ENCODE measurements around the gene ZNF277.
"Not testable (repeated sequence)": the region's sequence is repeated elsewhere in the genome, so short reads cannot be mapped to it uniquely, and the experiment has no call there.

The ZNF277 gene

DNA sequence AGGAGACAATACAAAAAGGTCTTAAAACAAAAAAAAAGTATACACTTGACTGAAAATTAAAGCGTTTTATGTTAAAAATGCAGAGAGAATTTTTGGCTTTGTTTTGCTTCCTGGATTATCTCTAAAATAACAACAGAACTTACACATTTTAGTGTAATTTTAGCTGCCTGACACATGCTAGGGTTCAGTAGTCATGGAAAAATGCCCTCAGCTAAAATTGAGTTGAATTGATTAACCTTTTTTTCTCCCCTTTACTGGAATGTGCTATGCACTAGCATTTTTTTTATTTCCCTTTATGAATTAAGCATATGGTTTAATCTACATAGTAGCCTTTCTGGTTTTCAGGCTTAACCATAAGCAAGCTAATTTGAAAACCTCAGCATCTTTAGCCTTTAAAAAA lies 89.9 kb downstream of the ZNF277 start:
- no peak for DNase-seq (ENCODE audit: low spot score)

DNA sequence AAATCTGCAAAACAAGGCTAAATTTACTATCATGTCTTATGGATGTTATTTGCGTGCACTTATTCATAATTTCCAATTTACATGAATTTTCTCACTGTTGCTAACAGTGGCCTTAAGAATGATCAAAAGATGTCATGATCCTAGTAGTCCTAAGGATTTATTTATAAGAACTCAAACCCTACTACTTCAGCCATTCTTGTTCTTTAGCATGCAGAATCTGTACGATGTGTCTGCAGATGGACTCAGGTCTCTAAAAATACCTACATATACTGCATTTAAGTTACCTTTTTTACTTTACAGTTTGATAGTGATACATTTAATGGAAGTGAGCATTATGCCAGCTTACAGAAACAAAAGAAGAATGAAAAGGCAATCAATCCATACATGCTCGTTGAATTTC lies 91.2 kb downstream of the ZNF277 start:
- no peak for DNase-seq (ENCODE audit: low spot score)

DNA sequence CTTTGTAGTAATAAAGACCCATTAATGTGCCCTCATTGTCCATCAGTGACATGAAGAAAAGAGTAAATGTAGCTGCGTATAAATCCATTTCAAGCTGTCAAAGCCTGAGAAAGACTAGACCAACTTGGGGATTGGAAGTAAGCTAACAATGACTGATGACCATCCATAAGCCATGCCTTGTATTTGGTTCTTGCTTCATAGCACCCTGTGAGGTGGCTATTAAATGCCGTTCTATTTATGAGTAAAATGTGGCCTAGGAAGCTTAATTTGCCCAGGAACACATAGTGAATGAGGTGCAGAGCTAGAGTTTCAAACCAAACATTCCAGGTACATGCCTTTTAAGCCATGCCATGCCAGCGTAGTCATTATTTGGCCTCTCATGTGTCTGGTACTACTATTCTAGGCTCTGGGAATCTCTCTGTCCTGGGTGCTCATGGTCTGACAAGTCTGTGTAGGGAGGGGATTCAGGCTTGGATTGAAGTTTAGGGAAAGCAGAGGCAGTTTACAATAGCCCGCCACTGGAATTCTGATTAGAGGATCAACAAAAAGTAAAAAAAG lies 92.1 kb downstream of the ZNF277 start:
- DNase-seq (ENCODE audit: low spot score), result no peak

DNA sequence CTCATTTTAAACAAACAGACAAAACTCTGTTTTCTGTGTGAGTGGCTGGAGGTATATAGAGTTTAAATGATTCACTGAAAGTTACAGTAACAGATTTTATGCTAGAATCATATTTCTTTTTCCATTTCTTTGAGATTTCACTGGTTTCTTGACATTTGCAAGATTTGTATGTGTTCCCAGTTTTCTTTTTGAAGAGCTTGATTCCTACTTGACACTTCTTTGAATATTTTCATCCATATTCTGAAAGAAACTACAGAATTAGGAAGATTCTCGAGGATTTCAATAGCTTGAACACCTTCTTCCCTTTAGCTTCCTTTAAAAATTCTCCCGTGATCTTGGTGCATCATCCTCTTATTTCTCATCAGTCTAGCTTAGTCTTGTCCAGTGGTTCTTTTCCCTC lies 93.6 kb downstream of the ZNF277 start:
- no peak for DNase-seq (ENCODE audit: low spot score)

DNA sequence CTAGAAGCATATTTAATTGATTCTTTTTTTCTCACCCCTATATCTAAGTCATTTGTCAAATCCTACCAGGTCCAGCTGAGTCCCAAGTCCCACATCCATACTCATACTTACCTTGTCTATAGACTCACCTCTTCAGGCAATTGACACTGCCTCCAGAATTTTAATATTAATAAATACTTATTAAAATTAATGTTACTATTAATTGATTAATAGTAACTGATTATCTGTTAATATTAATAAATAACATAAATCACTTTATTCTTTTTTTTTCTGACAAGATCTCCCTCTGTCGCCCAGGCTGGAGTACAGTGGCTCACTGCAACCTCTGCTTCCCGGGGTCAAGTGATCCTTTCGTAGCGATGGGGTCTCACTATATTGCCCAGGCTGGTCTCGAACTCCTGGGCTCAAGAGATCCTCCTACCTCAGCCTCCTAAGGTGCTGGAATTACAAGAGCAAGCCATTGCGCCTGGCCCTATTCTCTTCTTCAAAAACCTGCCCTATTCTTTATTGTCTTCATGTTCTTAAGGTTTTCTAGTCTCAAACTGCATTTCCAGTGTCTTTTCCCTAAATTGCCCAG lies 94.4 kb downstream of the ZNF277 start:
- DNase-seq (ENCODE audit: low spot score), result no peak

DNA sequence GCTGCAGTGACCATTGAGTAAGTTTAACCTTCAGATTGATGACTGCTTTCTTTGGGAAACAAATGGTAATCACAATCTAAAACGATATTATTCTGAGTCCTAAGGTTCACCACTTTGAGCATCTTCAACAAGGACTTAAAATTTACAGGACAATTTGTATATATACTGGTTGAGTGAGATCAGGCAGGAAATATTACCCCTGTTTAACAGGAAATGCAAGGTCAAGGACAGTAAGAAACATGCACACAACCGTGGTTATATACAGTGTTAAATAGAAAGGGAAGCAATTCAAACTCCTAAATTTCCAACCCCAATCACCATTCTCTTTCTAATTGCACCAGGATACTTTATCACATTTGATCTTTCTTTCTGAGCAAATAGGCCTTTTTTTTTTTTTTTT lies 96.1 kb downstream of the ZNF277 start:
- DNase-seq (ENCODE audit: low spot score), result no peak

DNA sequence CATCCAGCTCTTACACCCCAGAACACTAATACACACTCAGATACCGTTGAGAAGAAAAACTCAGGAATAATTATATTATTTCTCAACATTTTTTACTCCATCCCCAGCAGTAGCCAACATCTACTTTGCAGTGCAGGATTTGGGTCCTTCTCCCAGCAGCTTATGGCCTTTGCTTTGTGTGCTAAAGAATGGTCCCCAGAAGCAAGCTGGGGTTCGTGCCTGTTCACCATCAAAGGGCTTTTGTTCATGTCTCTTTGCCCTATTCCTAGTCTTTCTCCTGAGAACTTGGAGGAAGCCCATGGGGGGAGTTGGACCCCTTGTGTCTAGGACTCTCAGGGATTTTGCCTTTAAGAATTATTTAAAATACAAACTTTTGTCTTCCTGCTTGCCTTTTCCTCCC lies 100.4 kb downstream of the ZNF277 start:
- no peak for DNase-seq (ENCODE audit: low spot score)

DNA sequence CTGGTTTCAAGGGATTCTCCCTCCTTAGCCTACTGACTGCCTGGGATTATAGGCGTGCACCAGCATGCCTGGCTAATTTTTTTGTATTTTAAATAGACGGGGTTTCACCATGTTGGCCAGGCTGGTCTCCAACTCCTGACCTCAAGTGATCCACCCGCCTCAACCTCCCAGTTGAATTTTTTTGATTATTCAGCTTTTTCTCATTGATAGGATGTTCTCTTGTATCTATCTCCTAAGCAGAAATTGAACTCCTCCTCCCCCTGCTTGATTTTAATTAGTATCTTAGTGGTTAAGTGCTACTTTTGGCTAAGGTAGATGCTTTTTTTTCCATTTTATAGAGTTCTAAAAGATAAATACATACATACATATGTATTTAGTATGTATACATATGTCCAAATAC lies 101.0 kb downstream of the ZNF277 start:
- no peak for DNase-seq (ENCODE audit: low spot score)

DNA sequence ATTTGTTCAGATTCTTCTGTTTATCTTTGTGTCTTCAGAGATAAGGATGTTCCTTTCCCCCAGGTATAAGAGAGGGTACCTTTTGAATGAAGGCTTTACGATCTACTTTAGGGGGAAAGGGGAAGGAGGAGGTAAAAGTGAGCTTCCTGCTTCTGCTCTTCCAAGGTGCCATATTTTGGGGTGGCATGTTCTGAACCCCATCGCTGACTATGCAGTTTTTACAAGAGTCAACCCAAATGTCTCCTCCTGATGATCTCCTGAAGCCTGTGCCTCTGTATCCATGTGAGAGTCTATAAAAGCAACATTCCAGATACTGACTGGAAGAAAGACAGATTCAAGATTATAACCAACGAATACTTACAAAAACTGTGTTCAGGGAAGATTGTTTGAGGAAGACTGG lies 102.5 kb downstream of the ZNF277 start:
- DNase-seq (ENCODE audit: low spot score), result no peak

DNA sequence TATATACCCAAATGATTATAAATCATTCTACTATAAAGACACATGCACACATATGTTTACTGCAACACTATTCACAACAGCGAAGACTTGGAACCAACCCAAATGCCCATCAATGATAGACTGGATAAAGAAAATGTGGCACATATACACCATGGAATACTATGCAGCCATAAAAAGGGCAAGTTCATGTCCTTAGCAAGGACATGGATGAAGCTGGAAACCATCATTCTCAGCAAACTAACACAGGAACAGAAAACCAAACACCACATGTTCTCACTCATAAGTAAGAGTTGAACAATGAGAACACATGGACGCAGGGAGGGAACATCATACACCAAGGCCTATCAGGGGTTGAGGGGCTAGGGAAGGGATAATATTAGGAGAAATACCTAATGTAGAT lies 110.3 kb downstream of the ZNF277 start:
- not testable (repeated sequence) for DNase-seq (ENCODE audit: low spot score)

DNA sequence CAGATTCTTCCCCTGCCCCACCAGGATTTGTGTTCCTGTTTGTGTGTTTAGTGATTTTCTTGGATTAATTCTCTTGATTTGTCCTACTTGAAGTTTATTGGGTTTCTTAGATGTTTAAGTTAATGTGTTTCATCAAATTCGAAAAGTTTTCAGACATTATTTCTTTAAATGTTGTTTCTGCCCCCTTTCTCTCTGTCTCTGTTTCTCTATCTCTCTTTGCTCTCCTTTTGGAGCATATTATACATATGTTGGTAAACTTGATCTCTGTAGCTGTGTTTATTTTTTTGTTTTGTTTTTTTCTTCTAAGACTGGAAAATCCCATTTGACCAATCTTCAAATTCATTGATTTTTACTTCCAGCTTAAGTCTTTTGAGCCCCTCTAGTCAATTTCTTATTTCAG lies 115.6 kb downstream of the ZNF277 start:
- no peak for DNase-seq (ENCODE audit: low spot score)

DNA sequence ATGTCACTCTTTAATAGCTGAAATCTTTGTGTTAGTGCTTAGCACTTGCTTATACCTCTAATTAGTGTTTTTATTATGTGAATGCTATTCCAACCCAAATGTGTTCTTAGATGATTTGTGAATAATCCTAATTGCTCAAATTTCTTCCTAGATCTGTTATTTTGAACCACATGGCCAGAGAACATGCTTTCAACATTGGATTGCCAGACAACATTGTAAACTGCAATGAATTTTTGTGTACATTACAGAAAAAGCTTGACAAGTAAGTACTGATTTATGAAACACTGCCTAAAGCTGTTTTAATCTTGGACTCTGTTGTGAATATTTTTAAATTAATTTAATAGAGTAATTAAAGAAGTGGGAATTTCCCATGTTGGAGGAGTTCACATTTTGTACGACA lies 121.1 kb downstream of the ZNF277 start:
- no peak for DNase-seq (ENCODE audit: low spot score)

DNA sequence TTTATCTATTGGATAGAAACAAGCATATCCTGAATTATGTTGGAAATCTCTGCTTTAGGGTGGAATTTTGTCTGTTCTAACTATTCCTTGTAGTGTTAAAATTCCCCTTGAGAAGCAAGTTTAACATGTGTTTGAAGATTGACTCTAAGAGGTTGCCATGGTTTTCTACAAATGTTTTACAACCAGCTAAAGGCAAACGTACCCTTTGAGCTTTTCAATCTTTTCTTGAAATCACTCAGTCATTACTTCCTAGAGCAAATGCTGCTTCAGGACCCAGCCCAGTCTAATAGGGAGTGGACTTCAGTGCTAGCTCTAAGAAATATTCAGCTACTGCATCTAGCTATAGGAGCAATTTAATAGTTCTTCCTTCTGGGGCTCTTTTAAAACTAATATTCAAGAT lies 125.0 kb downstream of the ZNF277 start:
- no peak for DNase-seq (ENCODE audit: low spot score)

DNA sequence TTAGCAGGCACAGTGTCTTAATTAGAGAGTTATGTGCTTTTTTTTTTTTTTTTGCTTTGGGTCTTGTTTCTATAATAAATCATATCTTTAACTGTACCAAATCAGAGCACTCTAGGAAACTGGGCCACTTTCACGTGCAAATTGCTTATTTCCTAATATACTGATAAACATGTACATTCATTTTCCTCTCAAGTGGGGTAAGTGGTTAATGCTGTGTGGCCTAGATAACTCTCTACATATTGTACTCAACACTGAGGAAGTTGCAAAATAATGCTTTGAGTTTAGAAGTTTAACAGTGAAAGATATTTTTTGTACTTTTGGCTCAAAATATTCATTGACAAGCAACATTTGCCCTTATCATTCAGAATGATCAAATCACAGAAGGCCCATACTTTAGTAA lies 127.9 kb downstream of the ZNF277 start:
- no peak for DNase-seq (ENCODE audit: low spot score)

DNA sequence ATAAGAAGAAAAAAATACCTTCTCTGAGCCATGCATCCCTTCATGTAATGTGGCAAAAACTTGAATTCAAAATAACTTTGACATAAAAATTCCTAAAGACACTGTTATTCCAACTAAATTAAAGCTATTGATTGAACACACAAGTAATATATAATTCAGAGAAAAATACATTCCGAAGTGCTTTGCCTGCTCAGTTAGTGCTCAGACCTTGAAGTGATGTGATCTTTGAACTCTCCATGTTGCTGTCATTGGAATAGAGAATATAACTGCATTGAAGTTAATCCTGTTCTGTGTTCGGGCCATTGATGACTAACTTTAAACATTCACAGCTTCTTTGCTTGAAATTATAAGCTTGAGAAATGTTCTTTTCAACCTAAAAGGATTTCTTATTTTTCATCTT lies 129.8 kb downstream of the ZNF277 start:
- no peak for DNase-seq (ENCODE audit: low spot score)

DNA sequence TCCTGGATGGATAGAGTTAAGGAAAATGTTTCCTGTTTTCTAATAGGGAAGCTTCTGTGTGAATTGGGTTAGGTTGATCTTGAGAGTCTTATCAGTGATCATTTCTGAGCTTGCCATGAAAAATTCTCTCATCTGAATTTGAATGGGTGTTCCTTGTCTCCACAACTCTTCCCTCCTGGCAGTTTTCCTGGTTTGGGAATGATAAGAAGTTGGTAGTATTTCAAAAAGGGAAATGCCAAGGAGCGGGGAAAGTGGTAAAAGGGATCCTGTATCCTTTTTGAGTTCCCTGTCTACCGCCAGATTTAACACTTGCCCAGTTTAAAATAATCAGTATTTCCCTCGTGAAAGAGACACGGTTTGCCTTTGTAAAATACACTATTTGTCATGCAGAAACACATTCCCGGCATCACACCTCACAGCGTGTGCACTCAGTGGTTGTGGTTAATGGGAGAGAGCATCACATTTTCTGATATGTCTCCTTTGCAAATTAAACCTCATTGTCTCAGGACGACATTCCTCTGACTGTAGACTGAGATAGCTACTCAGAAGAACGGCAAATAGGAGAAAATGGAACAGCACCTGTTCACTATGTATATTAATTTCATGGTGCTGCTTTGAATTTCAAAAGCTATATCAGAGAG lies 130.6 kb downstream of the ZNF277 start:
- no peak for DNase-seq (ENCODE audit: low spot score)

DNA sequence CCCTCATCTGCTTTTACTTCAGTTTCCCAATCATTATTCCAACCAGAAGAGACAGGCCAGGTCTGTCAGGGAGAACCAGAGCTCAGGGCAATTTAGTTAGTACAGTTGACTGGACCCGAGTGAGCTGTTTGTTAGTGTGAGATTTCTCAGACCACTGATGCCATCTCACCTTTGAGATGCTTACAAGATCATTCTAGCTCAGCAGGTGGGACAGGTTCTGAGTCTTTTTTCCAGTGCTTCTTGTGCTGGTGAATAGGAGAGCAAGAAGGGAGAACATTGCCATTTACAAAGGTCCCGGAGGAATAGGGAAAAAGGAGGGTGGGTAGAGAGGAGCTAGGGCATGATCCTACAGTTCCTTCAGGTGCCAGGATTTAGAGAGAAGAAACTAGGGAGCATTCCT lies 131.4 kb downstream of the ZNF277 start:
- no peak for DNase-seq (ENCODE audit: low spot score)

DNA sequence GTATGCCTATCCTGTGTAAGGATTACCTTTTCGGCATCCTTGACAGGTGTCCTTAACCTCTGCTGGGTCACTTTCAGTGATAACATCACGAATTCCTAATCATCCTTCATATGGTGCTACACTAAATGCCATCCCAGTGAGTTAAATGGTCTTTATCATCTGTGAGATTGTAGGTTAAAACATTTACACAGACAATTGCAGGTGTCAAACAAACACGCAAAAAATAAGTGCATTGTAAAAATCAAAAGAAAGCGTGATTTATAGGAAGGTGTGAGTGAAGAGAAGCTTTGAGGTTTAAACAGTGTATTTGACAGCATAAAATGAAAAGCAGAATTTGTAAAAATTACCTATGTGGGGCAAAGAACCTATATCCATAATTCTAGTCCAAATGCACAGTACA lies 132.3 kb downstream of the ZNF277 start:
- DNase-seq (ENCODE audit: low spot score), result no peak

DNA sequence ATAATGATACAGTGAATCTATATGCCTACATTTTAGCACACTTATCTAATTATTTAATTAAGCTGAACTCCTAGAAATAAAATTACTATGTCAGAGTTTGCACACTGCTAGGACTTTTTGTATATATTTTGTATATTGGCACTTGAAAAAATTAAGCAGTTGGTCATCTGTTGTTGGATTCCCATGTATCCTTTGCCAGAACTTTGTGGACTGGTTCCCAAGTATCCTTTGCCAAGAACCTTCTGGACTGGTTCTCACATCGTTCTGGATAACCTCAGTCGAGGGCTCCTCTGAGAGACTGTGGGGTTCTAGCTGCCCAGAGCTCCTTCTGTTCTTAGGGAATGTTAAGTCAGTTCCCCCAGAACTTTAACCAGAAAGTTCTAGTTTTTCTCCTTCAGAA lies 135.0 kb downstream of the ZNF277 start:
- DNase-seq (ENCODE audit: low spot score), result no peak

DNA sequence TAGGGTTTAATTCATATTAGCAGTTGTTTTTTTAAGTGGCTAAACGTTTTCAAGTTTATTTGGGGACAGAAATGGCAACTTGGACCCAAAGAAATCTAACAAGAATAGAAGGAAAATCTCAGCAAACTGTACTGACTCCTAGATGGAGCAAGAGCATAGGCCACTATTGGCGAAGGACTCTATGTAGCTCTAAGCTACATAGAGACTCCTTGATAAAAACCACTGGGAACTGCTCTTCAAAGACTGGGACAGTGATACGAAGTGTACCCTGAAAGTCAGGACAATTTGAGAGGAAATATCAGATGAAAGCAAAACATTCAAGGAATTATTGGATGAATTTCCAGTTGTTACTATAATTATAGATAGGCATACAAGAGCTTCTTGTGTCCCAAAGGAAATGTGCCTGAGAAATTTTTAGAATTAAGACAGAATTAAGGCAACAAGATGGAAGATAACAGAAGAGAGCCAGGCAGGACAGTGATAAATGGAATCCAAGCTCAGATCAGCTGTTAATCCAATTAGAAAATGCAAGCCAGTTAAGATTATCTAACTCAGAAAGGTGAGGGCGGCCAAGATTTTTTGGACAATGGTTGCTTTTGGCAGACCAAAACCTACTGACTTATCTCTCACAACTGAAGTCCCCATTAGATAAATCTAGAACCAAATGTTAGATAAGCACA lies 140.0 kb downstream of the ZNF277 start:
- no peak for DNase-seq (ENCODE audit: low spot score)

DNA sequence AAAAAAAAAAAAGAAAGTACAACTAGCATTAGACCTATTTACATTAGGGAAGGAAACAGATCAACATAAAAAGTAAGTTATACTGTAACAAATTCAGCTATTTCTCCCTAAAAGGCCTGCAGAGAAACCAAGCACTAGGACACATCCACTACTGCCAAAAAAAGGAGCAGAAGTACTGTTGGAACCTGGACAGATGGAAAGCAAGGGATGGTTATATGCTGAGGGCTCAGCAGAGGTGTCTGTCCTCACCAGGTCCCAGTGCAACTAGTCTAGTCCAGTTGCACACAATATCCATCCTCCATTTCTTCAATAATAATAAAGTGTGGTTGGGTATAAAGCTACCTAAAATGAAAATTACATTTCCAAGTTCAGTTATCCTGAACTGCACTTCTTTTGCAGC lies 140.6 kb downstream of the ZNF277 start:
- DNase-seq (ENCODE audit: low spot score), result no peak

DNA sequence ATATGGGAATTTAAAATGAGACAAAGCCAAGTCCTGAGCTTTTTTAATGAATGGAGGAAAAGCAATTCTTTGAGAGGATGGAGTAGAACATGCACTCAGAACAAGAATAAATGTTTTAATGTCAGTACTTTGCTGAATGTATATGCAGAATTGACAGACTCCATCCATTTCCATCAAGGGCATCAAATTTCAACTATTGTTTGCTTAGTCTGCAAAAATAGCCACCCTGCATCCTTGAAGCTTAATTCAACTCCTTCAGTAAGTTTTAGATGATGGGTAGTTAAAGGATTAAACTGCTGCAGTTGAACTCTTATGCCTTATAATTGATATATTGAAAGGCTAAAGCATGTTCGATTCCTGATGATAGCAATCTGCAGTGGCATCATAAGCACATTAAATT lies 144.1 kb downstream of the ZNF277 start:
- no peak for DNase-seq (ENCODE audit: low spot score)

DNA sequence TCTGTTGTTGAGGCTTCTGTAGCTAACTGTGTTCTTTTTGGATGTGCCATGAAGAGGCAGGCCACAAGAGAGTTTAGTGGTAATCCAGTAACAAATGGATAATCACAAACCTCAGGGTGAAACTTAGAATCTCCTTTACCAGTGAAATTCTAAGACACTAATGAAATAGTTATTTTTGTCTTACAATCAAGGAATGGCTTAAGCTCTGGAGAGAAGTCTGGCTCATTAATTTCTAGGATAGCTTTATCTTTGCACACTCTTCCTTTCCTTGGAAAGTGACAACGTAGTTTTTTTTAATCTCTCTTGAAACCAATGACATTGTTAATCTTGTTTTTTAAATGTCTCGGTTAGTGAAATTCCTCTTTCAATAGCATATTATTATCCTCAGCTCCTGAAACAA lies 150.1 kb downstream of the ZNF277 start:
- DNase-seq (ENCODE audit: low spot score), result no peak

DNA sequence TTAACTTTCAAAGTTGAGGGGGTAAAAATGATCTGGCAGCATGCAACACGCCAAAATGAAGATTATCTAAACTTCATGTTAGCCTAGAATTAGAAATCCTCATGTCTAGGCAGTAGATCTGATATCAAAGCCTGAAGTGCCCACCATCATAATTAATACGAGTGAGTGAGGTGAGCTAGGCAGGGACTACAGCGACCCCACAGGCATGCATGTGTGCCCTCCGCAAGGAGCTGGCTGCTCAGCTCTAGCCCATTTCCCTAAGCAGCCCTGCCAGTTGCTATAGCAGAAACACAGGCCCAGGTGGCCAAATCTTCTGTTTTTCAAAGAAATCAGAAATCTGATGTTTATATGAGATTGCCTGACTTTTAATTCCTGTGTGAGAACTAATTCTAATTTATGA lies 150.6 kb downstream of the ZNF277 start:
- DNase-seq (ENCODE audit: low spot score), result no peak
